Measurements from ENCODE around the gene TRPC5OS.

DNA sequence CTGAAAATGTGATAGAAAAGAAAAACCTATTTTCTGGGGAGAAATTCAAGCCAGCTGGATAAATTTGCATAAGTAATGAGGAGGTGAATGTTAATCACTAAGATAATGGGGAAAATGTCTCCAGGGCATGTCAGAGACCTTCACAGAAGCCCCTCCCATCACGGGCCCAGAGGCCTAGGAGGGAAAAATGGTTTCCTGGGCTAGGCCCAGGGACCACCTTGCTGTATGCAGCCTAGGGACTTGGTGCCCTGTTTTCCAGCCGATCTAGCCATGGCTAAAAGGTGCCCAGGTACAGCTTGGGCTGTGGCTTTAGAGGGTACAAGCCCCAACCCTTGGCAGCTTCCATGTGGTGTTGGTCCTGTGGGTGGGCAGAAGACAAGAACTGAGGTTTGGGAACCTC is 46.6 kb upstream of the TRPC5OS start:
- TF ChIP-seq, protein P1, sequence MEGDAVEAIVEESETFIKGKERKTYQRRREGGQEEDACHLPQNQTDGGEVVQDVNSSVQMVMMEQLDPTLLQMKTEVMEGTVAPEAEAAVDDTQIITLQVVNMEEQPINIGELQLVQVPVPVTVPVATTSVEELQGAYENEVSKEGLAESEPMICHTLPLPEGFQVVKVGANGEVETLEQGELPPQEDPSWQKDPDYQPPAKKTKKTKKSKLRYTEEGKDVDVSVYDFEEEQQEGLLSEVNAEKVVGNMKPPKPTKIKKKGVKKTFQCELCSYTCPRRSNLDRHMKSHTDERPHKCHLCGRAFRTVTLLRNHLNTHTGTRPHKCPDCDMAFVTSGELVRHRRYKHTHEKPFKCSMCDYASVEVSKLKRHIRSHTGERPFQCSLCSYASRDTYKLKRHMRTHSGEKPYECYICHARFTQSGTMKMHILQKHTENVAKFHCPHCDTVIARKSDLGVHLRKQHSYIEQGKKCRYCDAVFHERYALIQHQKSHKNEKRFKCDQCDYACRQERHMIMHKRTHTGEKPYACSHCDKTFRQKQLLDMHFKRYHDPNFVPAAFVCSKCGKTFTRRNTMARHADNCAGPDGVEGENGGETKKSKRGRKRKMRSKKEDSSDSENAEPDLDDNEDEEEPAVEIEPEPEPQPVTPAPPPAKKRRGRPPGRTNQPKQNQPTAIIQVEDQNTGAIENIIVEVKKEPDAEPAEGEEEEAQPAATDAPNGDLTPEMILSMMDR (tag by site-specific recombination; IDR thresholded peaks at IDR 0.05), result no peak
- TF ChIP-seq ZNF335 (tag by site-specific recombination; conservative IDR thresholded peaks at IDR 0.05) (no peak), MZF1 (tag by site-specific recombination; IDR thresholded peaks at IDR 0.05; ENCODE audit: borderline replicate concordance) (no peak), ZNF202 (tag by site-specific recombination; IDR thresholded peaks at IDR 0.05; ENCODE audit: borderline replicate concordance) (no peak)
- TF ChIP-seq, protein P2, sequence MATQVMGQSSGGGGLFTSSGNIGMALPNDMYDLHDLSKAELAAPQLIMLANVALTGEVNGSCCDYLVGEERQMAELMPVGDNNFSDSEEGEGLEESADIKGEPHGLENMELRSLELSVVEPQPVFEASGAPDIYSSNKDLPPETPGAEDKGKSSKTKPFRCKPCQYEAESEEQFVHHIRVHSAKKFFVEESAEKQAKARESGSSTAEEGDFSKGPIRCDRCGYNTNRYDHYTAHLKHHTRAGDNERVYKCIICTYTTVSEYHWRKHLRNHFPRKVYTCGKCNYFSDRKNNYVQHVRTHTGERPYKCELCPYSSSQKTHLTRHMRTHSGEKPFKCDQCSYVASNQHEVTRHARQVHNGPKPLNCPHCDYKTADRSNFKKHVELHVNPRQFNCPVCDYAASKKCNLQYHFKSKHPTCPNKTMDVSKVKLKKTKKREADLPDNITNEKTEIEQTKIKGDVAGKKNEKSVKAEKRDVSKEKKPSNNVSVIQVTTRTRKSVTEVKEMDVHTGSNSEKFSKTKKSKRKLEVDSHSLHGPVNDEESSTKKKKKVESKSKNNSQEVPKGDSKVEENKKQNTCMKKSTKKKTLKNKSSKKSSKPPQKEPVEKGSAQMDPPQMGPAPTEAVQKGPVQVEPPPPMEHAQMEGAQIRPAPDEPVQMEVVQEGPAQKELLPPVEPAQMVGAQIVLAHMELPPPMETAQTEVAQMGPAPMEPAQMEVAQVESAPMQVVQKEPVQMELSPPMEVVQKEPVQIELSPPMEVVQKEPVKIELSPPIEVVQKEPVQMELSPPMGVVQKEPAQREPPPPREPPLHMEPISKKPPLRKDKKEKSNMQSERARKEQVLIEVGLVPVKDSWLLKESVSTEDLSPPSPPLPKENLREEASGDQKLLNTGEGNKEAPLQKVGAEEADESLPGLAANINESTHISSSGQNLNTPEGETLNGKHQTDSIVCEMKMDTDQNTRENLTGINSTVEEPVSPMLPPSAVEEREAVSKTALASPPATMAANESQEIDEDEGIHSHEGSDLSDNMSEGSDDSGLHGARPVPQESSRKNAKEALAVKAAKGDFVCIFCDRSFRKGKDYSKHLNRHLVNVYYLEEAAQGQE (tag by site-specific recombination; IDR thresholded peaks at IDR 0.05), result no peak
- TF ChIP-seq, protein P3, sequence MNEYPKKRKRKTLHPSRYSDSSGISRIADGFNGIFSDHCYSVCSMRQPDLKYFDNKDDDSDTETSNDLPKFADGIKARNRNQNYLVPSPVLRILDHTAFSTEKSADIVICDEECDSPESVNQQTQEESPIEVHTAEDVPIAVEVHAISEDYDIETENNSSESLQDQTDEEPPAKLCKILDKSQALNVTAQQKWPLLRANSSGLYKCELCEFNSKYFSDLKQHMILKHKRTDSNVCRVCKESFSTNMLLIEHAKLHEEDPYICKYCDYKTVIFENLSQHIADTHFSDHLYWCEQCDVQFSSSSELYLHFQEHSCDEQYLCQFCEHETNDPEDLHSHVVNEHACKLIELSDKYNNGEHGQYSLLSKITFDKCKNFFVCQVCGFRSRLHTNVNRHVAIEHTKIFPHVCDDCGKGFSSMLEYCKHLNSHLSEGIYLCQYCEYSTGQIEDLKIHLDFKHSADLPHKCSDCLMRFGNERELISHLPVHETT (tag by site-specific recombination; IDR thresholded peaks at IDR 0.05), result no peak
- TF ChIP-seq, protein P4, sequence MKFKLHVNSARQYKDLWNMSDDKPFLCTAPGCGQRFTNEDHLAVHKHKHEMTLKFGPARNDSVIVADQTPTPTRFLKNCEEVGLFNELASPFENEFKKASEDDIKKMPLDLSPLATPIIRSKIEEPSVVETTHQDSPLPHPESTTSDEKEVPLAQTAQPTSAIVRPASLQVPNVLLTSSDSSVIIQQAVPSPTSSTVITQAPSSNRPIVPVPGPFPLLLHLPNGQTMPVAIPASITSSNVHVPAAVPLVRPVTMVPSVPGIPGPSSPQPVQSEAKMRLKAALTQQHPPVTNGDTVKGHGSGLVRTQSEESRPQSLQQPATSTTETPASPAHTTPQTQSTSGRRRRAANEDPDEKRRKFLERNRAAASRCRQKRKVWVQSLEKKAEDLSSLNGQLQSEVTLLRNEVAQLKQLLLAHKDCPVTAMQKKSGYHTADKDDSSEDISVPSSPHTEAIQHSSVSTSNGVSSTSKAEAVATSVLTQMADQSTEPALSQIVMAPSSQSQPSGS (tag by site-specific recombination; IDR thresholded peaks at IDR 0.05; ENCODE audit: low read depth), result no peak

All from HEK293 (cell line).